HG03175 (cell line): Measurements from ENCODE around the gene EPHB2.
"Not testable (repeated sequence)": the region's sequence is repeated elsewhere in the genome, so short reads cannot be mapped to it uniquely, and the experiment has no call there.

Experiments used
- ATAC-seq: cut with Tn5 transposase; IDR thresholded peaks from one replicate; pipeline ENCODE4 v1.9.1; 2021; ENCODE audit warnings: mild to moderate bottlenecking, moderate library complexity; ENCODE audit not compliant: unreplicated experiment

The EPHB2 gene

DNA sequence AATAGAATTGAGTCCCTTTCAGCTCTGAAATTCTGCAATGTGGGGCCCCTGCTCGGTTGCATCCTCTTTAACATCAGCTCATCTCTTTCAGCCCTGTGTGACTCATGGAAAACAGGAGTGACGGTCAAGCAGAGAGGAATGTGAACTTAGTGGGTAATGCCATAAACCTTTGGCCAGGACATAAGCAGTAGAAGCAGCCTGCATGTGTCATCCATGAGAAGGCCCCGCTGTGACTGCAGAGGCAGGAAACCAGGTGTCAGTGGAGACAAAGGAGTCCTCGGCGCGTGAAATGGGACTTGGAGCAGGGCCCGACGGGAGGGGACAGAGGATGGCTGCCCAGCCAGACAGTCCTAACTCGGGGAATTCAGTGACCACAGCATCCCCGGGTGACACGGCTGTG lies 21.1 kb upstream of the EPHB2 start:
- no peak for ATAC-seq

DNA sequence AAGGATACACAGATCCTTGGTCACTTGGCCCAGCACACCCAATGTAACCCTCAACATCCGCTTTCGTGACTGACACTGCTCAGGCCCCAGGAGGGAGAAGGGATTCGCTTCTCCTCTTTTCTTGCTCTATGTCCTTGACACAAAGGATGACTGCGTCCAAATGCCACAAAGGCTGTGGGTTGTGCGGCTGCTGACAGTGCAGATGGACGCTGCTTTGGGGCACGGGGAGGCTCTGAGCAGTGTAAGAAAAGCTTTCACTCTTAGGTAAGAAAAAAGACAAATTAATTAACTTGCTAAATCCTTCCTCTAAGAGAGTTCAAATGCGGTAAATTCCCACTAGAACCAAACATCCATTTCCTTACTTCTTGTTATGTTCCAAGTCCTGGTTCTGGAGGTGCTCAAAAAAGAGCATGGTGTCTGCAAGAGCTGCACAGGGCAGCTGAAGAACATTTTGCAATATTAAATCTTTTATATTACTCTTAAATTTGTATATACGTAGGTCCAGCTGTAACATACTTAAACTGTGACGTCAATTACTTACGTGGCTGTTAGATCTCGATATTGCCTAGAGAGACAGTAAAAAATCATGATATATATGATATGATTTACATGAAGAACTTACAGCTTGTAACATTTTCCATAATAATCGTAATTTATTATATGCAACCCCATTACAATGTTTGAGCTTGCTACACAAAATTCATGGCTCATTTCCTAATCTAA lies 19.4 kb upstream of the EPHB2 start:
- ATAC-seq = no peak

DNA sequence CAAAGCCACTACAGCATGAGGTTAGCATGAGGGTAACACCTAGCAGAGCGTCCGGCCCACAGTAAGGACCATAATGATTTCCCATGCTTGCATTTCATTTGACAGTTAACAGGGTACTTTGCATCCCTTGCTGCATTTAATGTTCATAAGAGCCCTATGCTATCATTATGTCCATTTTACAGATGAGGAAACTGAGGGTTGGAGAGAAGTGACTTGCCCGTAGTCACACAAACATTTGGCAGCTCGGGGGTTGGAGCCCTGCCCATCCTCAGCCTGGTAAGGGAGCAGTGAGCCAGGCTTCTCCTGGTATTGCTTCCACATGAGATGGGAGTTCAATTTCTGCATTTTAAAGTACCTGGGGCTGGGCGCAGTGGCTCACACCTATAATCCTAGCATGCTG lies 16.5 kb upstream of the EPHB2 start:
- no peak for ATAC-seq

DNA sequence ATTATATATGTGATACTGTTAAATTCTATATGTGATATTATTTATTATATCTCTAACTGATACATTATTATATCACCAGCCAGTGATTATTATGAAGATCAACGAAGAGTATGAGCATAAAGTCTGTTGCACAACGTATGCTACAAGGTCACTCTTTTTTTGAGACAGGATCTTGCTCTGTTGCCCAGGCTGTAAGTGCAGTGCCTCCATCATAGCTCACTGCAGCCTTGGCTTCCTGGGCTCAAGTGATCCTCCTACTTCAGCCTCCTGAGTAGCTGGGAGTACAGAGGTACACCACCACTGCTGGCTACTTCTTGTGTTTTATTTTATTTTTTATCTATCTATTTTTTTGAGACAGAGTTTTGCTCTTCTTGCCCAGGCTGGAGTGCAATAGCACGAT lies 14.0 kb upstream of the EPHB2 start:
- ATAC-seq = no peak

DNA sequence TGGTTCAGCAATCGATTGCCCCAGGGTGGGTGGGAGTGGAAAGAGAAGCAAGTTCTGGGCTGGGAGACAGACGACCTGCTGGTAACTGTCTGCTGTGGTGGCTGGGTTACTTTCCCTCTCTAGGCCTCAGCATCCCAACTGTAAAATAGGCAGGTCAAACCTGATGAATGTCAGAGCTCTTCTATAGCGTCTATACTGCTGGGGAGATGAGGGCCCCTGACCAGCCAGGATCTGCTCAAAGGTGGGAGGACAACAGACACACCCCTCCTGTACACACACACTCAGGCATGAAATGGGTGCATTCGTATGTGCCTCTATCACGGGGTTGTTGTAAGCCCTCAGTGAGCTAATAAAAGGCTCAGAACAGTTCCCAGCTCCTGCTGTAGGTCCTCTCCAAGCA lies 12.7 kb upstream of the EPHB2 start:
- no peak for ATAC-seq

DNA sequence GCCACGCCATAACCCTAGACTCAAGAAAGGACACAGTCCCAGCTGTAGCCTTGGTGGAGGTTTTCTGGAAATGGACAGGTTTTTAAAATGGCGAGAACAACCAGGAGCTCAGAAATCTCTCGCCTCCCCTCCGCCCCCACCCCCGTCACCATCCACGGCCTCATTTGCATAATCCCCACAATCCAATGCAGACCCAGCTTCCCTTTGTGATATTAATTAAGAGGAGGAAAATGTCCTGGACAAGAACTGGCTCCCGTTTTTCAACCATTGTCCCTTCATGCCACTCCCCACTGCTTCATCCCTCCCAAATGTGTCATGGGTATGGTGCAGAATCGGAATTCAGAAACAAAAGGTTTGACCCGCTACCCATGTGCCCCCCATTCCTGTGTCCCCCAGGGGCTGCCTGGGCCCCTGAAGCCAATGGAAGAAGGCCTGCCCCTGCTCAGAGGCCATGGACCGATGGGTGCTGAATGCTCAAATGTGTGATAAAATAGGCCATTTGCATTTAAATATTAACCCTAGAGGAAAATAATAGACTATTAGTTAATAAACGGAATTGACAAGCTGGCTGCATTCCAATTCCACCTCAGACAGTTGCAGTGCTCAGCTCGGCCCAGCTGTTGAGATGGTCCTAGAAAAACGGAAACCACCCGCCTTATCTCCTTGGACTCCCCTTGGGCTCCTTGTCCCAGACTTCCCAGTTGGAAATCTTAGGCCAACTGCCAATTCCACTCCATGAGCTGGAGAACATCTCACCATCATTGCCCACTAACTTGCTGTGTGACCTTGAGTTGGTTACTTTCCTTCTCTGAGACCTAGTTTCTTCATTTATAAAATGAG lies 10.7 kb upstream of the EPHB2 start:
- no peak for ATAC-seq

DNA sequence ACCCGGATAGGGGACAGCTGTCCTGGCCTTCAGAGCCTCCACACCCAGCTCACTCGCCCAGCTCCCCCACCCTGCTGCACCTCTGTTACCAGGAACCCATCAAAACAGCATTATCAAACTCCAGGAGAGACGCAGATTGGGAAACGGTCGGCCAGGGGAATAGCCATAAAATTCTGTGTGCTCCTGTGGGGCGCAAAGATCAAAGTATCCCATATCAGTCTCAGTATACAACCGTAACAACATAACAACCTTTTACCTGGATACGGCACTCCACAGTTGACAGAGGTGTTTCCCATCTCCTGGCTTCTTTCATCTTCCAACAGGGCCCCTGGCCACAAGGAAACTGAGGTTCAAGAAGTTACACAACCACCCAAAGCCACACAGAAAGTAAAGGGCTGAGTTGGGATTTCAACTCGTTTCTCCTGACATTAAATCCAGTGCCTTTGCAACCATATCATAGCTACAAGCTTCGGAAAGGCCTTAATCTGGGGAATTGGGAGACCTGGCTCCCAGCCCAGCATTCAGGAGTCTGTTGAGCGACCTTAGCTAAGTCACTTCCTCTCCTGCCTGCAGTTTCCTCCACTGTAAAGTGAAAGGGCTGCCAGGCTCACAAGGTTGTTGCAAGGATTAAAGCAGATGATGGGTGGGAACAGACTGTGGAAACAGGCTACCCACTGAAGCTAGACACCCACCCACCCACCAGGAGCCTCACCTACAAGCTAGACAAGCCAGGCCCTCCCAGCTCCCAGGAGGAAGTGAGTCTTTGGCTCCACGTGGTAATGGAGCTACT lies 8.1 kb upstream of the EPHB2 start:
- no peak for ATAC-seq

DNA sequence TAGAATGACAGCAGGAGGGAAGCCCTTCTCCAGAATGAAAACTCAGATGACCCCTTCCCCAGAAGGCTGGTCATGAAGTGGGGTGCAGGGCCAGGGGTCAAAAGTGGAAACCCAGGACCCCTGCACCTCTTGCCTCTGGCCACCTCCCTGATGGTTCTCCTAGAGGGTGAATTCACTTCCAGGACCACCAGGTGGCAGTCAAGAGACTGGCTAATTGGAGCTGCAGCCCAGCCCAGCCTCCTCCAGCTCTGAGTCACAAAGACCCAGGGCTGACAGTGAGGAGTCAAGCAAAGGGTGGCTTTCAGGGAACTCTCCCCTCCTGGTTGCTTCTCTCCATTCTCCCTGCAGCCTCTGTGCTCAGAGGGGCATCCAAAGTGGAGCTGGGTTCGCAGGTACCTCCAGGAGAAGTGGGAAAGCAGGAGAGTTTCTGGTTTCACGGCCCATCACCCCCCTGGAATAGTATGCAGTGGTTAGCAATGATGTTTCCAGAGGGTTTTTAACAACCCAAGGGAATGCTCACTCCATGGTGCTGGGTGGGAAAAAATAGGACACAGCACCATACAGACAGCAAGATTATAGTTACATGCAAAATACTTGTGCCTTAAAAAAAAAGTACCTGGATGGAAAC lies 6.1 kb upstream of the EPHB2 start:
- ATAC-seq = peak; percentile 53

DNA sequence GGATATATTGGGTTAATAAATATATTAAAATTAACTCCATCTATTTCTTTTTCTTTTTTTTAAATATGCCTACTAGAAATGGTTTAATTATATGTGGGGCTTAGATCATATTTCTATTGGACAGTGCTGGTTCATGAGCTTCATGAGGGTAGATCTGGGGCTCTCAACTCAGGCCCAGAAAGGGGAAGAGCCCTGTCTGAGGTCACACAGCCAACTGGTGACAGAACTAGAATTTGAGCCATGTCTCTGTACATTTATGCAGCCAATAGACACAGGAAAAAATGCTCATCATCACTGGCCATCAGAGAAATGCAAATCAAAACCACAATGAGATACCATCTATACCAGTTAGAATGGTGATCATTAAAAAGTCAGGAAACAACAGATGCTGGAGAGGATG lies 5.1 kb upstream of the EPHB2 start:
- ATAC-seq = no peak

DNA sequence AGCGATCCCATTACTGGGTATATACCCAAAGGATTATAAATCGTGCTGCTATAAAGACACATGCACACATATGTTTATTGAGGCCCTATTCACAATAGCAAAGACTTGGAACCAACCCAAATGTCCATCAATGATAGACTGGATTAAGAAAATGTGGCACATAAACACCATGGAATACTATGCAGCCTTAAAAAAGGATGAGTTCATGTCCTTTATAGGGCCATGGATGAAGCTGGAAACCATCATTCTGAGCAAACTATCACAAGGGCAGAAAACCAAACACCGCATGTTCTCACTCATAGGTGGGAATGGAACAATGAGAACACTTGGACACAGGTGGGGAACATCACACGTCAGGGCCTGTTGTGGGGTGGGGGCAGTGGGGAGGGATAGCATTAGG lies 4.5 kb upstream of the EPHB2 start:
- not testable (repeated sequence) for ATAC-seq

DNA sequence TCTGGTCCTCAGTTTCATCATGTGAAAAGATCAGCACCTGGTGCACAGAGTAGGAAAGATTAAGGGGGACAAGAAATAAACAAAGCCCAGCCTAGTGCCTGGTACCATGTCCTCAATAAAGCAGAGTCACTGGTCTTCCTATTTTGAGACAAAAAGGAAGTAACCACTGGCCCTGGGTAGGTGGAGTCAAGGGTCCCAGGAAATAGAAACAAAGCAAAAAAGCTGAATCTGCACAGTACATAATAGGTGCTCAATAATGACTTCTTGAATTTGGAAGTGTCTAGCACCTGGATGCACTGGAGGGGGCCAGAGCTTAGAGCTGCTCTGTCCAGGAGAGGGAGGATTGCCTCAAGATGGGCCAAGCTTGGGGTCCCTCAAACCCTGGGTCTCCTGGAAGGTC lies 1.9 kb upstream of the EPHB2 start:
- ATAC-seq = no peak

DNA sequence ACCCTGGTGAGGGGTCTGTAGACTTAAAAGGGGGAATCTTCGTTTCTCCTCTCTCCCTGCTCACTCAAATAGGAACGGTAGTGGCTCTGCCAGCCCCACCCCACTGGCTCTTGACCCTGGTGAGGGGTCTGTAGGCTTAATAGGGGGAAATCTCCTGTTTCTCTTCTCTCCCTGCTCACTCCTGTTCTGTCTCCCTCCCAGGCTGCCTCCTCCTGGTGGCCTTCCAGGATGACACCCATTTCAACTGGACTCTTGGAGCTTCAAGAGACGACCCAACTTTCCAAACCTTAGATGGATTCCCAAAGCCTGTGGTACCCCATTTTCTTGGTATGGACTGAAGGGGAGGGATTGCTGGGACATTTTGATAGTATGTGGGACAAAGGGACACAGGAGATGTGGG lies 1.4 kb upstream of the EPHB2 start:
- ATAC-seq = no peak

DNA sequence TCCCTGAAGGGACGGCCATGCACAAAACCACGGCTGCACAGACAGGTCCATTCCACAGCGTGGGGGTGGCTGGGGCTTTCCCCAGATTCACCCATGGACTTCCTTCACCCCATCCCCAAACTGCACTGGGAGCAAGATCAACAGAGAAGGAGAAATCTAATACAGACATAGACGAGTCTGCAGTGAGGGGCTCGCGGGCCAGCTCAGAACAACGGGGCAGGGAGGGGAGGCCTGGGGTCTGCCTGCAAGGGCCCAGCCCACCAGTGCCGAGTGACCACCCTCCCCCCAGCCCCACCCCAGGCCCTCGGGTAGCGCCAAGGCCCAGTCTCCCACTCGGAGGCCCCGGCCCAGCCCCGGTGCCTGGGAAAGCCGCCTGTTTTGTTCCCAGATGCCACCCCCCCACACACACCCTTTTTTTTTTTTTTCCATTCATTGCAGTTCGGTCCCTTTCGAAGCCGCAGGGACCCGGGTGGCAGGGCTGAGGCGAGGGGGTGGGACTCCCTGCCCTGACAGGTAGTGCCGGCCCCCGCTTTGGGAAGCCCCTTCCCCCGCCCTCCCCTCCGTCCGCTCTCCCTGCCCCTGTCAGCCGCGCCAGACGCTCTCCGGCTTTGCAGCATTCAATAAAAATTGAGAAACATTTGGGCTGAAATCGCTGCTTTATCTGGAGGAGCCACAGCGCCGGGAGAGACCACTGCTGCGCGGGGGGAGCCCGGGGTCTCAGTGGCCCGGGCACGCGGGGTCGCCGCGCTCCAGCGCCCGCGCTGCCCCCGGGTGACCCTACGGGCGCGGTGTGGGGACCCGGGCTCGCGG lies 543 bp upstream of the EPHB2 start:
- ATAC-seq = no peak

DNA sequence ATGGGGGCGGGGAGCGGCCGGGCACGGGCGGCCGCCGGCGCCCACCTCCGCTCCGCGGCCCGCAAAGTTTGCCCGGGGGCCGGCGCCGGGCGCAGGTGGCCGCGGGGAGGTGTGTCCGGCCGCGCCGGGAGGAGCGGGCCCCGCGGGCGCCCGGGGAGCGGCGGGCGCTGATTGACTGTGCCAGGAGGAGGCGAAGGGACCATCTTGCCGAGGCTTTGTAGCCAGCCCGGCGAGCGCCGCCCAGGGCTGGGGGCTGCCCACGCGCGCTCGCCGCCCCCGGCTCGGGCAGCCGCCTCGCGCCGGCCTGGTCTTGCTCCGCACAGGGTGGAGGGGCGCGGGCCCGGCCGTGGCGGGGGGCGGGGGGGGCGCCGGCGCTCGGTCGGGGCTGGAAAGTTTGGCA lies 432 bp downstream of the EPHB2 start:
- ATAC-seq = no peak

DNA sequence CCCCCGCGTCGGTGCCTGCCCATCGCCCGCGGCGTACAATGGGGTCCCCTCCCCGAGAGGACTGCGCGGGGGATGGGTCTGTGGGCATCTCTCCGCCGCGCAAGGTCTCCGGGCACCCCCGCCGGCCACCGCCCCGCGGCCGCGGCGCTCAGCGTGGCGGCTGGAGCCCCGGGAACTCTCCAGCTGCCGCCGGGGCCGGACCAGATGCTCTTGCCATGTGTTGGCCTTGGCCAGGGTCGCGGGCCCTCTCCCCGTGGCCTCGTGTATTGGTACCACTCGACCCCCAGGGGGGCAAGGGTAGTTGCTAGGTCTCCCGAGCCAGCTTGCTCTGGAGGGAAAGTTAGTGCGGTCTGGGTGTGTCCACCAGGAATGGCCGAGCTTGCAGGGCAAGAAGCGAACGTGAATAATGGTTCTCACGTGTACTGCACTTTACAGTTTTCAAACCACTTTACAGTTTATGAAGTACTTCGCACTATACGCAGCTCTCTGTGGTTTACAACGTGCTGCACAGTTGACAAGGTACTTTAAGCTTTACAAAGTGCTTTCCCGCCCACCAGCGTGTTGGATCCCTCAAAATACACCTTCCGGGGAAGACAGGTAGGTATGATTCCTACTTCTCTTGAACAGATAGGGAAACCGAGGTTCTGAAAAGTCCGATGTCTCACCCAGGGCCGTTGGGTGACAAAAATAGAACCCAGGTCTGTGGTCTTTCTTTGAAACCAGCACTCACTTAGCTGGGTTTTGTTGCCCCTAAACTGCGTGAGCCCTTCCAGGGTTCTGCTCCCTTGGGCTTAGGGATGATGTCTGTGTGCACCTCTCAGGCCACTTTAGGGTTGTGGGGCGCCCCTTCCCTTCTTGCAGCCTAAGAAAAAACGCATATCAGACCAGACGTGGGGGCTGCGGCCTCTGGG lies 1.2 kb downstream of the EPHB2 start:
- ATAC-seq = no peak

DNA sequence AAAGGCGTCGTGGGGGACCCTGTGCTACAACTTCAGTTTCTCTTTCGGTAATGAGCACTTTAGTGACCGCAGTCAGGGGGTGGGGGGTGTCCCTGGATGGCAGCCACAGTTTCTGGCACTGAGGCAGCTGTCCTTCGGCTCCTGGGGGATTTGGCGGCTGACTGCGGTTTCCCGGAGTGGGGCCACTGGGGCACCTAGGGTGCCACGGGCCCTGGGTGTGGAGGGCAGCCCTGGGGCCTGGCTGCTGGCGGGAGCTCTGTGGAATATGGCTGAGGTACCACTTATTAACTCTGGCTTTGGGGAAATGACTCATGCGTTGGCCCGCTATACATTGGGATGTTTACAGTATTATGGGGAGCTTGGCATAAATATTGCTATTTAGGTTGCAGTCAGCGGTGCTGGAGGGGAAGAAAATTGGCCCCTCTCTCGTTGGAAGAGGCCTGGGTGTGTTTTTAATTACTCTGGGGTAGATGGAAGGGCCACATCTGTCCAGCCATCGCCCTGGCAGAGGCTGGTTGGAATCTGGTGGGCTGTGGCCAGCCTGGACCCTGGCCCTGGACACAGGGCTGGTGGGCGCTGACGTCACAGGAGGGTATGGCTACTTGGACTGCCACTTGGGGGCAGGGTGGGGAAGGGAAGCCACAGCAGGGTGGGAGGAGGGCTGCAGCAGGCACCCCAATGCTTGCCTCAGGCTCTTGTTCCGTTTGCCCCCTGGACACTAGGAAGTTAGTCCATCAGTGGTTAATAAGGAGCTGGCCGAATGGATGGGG lies 2.0 kb downstream of the EPHB2 start:
- ATAC-seq = no peak

DNA sequence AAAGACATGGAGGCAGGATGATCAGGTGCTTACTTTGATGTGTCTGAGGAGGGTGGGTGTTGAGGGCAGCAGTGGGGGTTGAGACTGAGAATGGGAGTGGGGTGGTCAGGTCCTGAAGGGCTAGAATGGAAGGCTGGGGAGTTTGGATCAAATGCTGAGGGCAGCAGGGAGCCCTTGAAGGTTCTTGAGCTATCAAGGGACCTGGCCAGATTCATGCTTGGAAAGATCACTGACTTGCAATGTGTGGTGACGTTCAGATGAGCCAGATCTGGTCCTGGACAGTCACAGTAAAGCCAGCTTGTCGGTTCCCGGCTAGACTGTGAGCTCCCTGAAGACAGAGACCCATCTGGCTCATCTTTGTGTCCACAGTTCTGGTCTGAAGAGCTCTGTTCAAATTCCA lies 3.8 kb downstream of the EPHB2 start:
- ATAC-seq = no peak

DNA sequence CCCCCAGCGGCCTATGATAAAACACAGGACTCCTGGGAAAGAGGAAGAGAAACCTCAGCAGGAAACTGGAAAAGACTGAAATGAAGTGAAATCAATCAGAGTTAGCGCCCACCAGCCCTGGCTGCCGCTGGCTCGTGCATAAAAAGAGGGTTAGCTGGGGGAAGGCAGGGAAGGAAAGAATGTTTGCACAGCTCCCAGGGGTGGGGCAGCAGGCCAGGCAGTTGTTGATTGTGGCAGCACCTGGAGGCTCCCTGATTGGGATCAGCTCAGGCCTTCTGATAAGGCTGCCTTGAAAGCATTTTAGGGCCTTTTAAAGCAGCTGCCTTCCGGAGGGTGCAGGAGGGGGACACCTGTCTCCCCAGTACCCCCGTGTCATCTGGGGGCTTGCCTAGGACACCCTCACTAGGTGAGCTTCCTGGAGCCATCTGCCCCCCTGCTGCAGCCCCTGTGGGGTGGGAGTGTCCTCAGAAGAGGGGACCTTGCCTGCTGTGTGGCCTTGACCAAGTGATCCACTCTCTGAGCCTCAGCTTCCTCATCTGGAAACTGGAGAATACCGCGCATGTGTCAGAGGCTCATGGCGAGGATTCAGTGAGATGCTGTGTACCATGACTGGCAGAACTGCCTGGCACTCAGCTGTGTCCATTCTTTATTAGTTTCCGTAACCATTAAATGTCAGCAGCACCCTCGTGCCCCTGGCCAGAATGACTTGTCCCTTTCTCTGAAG lies 6.6 kb downstream of the EPHB2 start:
- ATAC-seq = no peak
